Activated CD4-positive, alpha-beta T cell treated with anti-CD3 and anti-CD28 coated beads, Interleukin-2, amount 10 ng/mL, durations not matched to agents 7 days and 5 days (primary cell): ENCODE results near the gene SYN1. TPM values are rescaled to one million over a fixed set of nuclear protein-coding genes. Genes with fewer than 3 reads are reported as not detected.

Experiments
- CTCF ChIA-PET: fragments of 350-600 bp; sonication (Branson Sonifier 250); formaldehyde crosslinking; loops from one replicate; lab custom pipeline; 2021; ENCODE audit warnings: antibody characterized with exemption; lab: Charles Lee
- POLR2A ChIA-PET: fragments of 350-600 bp; sonication (Branson Sonifier 250); formaldehyde crosslinking; loops from one replicate; lab custom pipeline; 2021; ENCODE audit warnings: antibody characterized with exemption; lab: Charles Lee
- DNase-seq: peaks from one replicate; pipeline ENCODE4 v3.0.0-alpha.2; 2020
- H3K27ac Mint-ChIP-seq: one replicate; pipeline ENCODE4 v1.8.0; 2021; ENCODE audit warnings: mild to moderate bottlenecking, moderate library complexity, mixed read lengths
- H3K27me3 Mint-ChIP-seq: one replicate; pipeline ENCODE4 v1.8.0; 2021; ENCODE audit warnings: mixed read lengths
- H3K36me3 Mint-ChIP-seq: one replicate; pipeline ENCODE4 v1.8.0; 2021; ENCODE audit warnings: low read depth, mixed read lengths
- H3K4me1 Mint-ChIP-seq: one replicate; pipeline ENCODE4 v1.8.0; 2021; ENCODE audit warnings: mixed read lengths
- H3K4me3 Mint-ChIP-seq: one replicate; pipeline ENCODE4 v1.8.0; 2021; ENCODE audit warnings: mild to moderate bottlenecking, moderate library complexity, mixed read lengths
- H3K9me3 Mint-ChIP-seq: one replicate; pipeline ENCODE4 v1.8.0; 2021; ENCODE audit warnings: mixed read lengths
- total RNA-seq, 2 experiments: library from RNA; stranded (reverse); gene quantifications; one replicate each; pipeline ENCODE4 v1.2.3, GENCODE V29; 2021

SYN1 gene
- total RNA-seq, 2 experiments from 2014 or later = 0.35 TPM

DNA sequence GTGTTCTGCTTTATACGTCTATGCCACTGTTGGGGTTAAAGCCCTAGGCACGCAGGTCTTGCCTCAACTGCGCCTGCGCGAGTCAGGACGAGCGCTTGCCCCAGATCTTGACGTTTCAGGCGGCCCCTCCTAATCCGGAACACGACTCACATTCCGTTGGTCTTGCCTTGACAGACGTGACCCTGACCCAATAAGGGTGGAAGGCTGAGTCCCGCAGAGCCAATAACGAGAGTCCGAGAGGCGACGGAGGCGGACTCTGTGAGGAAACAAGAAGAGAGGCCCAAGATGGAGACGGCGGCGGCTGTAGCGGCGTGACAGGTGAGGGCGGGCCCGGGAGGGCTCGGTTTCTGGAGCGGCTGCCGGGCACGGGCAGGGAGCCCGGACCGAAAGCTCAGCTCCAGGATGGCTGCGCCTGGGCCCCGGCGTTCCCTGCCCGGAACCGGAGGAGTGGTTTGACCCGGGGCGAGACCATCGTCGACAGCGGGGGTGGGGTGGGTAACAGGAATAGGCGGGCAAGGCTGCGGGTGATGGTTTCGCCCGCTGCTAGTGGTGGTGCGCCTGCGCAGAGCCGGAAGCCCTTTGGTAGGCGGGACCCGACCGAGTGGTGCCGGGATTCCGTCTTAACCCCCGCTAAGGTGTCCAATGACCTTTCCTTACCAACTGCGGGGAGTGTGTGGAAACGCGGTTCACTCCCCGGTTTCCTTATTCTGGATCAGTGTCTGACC, 58.6 kb downstream of the SYN1 start, which contains the start of gene ARAF:
ARAF (plus strand) TSS at position 272 of the 725 bp plus-strand sequence. CDS start 1,763 bp downstream, outside the sequence.
- CTCF ChIA-PET = no interaction called here

DNA sequence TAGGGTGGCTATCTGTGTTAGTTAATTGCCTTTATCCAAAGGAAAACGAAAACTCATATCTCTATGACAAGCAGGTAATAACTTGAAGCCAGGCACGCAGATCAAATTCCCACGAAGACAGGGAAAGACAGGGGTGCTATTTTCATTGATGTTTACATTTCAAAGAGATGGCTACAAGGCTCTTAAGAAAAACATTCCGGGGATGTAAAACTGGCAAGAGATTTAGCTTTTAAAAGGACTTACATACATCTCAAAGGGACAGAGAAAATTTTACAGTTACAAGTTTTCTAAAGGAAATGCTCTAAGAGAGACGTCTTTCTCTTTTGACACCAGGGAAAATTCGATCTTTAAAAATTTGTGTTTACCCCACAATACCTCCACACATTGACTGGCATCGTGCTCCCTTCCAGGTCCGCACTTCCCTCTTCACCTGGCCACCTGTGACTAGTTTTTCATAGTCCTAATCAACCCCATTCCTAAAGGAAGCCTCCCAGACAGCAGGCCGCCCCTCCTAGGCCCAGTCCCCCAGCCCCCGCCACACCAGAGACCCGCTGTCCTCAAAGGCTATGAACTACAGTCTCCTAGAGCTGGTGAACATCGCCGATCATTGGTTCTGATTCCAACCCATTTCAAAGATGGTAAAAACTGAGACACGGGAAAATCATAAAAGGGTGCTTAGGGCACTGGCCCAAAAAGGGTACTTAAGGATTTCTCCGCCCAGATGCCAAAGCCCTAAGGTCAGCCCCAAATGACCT, 59.3 kb downstream of the SYN1 start:
- ChIA-PET CTCF (interaction anchor here (0.6 kb wide), 1 partner anchor 13 kb away, joined by 3 read pairs; no protein-coding TSS in a partner anchor), POLR2A (no interaction called here)
- no peak for DNase-seq
- Mint-ChIP-seq H3K27ac (peak overlapping the region; percentile 99), H3K4me3 (peak overlapping the region; percentile 87), H3K27me3 (no peaks in the 10 kb centered on the region), H3K4me1 (peaks cover 39% of the 10 kb centered on the region), H3K36me3 (peaks cover 10% of the 10 kb centered on the region), H3K9me3 (no peaks in the 10 kb centered on the region)

More for the DNA sequence above, 58.6 kb downstream of the SYN1 start, which contains the start of gene ARAF:
- peak; percentile 98 for DNase-seq
- Mint-ChIP-seq H3K27me3 (no peaks in the 10 kb centered on the region), H3K27ac (peak within 1 kb of the TSS; percentile 99), H3K9me3 (no peaks in the 10 kb centered on the region), H3K4me3 (peak within 1 kb of the TSS; percentile 87), H3K36me3 (peaks cover 11% of the 10 kb centered on the region), H3K4me1 (peaks cover 36% of the 10 kb centered on the region)
- POLR2A ChIA-PET = no interaction called here

DNA sequence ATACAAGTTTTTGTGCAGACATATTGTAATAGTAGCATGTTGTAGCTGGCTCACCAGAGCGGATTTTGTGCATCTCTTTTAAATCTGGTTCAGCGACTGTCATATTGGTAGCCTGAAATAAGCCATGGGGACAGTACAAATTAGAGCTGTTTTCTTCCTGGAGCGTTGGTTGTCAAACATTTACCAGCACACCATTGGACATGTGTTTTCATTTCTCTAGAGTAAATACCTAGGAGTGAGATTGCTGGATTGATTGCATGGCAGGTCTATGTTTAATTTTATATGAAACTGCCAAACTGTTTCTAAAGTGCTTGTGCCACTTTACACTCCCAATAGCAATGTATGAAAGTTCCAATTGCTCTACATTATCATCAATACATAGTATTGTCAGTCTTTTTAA, 61.2 kb downstream of the SYN1 start:
- Mint-ChIP-seq H3K9me3 (no peaks in the 10 kb centered on the region), H3K36me3 (peaks cover 2% of the 10 kb centered on the region), H3K4me1 (peaks cover 28% of the 10 kb centered on the region), H3K27ac (no peak overlapping the region), H3K4me3 (no peak overlapping the region), H3K27me3 (no peaks in the 10 kb centered on the region)
- CTCF ChIA-PET = no interaction called here
- DNase-seq = no peak
- POLR2A ChIA-PET = no interaction called here

DNA sequence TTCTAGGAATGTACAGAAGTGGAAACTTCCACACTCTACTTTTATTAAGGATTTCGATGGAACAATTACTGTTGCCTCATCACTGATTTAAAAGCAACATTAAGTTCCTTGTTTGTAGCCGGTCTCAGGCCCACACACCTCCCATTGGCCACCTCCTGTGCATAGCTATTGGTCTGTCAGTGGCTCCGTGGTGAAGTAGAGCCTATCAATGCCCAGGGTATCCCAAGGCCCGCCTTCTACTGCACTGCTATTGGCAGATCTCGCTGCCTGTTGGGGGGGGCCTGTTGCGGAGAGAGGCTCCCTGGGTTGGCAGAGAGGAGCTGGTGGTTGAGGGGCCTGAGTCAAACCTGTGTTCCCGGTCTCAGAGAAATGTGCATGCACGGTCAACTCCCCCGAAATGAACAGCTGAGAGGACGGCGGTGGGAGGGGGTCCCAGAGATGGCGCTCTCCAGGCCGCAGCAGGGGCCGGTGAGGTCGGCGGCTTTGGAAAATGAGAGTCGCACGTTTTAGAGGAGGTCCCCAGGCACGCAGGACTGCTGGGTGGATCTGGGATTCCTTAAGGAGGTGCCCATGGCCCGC, 63.5 kb downstream of the SYN1 start:
- no peaks in the 10 kb centered on the region for H3K27me3 Mint-ChIP-seq
- peaks cover 20% of the 10 kb centered on the region for H3K4me1 Mint-ChIP-seq
- H3K4me3 Mint-ChIP-seq = peak overlapping the region; percentile 86
- no peaks in the 10 kb centered on the region for H3K36me3 Mint-ChIP-seq
- H3K27ac Mint-ChIP-seq = peak overlapping the region; percentile 89
- ChIA-PET POLR2A (interaction anchor here (0.5 kb wide), 1 partner anchor 26 kb away, joined by 3 read pairs; no protein-coding TSS in a partner anchor), CTCF (interaction anchor here (0.9 kb wide), 1 partner anchor 33 kb away, joined by 3 read pairs; no protein-coding TSS in a partner anchor)
- H3K9me3 Mint-ChIP-seq = no peaks in the 10 kb centered on the region
- peak; percentile 88 for DNase-seq

- no peaks in the 10 kb centered on the region for H3K36me3 Mint-ChIP-seq
- H3K4me1 Mint-ChIP-seq = no peaks in the 10 kb centered on the region
- H3K27me3 Mint-ChIP-seq = no peaks in the 10 kb centered on the region
- DNase-seq = no peak
- H3K27ac Mint-ChIP-seq = no peak overlapping the region
- no peak overlapping the region for H3K4me3 Mint-ChIP-seq
- POLR2A ChIA-PET = no interaction called here
- H3K9me3 Mint-ChIP-seq = no peaks in the 10 kb centered on the region
- CTCF ChIA-PET = no interaction called here
These were observed 76.2 kb downstream of the SYN1 start for GRCh38 chrX:47543496-47543895.

GRCh38 chrX:47540754-47541538, 78.7 kb downstream of the SYN1 start:
- Mint-ChIP-seq H3K27ac (no peak overlapping the region), H3K36me3 (no peaks in the 10 kb centered on the region), H3K27me3 (no peaks in the 10 kb centered on the region), H3K9me3 (no peaks in the 10 kb centered on the region), H3K4me1 (no peaks in the 10 kb centered on the region), H3K4me3 (no peak overlapping the region)
- ChIA-PET CTCF (interaction anchor here (0.6 to 2.9 kb wide), 2 partner anchors 18 to 102 kb away, joined by 5 to 8 read pairs; no protein-coding TSS in a partner anchor), POLR2A (no interaction called here)
- no peak for DNase-seq

DNA sequence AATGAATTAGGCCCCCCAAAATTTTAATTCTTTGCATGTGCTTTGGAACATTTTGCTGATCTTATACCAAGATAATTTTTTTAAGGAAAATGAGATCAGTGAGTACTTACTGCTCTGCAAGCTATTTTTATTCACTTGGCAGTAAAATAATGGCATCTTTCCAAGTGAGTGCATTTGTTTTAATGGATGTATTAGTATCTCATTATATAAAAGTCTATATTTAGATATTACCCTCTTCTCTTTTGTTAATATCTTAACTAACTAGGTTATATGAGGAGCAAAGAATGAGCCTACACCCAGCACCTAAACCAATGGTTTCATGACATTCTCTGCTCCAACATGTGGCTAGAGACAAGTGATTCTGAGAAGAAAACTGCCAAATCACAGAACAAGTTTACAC, 79.8 kb downstream of the SYN1 start:
- H3K4me1 Mint-ChIP-seq = no peaks in the 10 kb centered on the region
- no peak overlapping the region for H3K4me3 Mint-ChIP-seq
- CTCF ChIA-PET = interaction anchor here (0.6 to 2.9 kb wide), 2 partner anchors 16 to 22 kb away, joined by 3 to 8 read pairs; no protein-coding TSS in a partner anchor
- POLR2A ChIA-PET = no interaction called here
- no peaks in the 10 kb centered on the region for H3K27me3 Mint-ChIP-seq
- no peak overlapping the region for H3K27ac Mint-ChIP-seq
- H3K9me3 Mint-ChIP-seq = no peaks in the 10 kb centered on the region
- DNase-seq = no peak
- H3K36me3 Mint-ChIP-seq = no peaks in the 10 kb centered on the region

- no peak for DNase-seq
- POLR2A ChIA-PET = no interaction called here
- no peak overlapping the region for H3K27ac Mint-ChIP-seq
- H3K27me3 Mint-ChIP-seq = no peaks in the 10 kb centered on the region
- no peaks in the 10 kb centered on the region for H3K4me1 Mint-ChIP-seq
- CTCF ChIA-PET = no interaction called here
- H3K4me3 Mint-ChIP-seq = no peak overlapping the region
- H3K9me3 Mint-ChIP-seq = no peaks in the 10 kb centered on the region
- no peaks in the 10 kb centered on the region for H3K36me3 Mint-ChIP-seq
These were observed 89.6 kb downstream of the SYN1 start for GRCh38 chrX:47530049-47530448.

DNA sequence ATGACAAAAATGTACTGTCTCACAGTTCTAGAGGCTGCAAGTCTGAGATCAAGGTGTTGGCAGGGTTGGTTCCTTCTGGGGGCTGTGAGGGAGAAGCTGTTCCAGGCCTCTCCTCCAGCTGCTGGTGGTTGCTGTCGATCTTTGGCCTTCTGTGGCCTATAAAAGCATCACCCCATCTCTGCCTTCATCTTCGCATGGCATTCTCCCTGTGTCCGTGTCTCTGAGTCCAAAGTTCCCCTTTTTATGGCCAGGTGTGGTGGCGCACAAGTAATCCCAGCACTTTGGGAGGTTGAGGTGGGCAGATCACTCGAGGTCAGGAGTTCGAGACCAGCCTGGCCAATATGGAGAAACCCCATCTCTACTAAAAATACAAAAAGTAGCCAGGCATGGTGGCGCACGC, 90.1 kb downstream of the SYN1 start:
- POLR2A ChIA-PET = no interaction called here
- H3K27ac Mint-ChIP-seq = no peak overlapping the region
- no peak for DNase-seq
- H3K9me3 Mint-ChIP-seq = no peaks in the 10 kb centered on the region
- no peaks in the 10 kb centered on the region for H3K36me3 Mint-ChIP-seq
- no peaks in the 10 kb centered on the region for H3K4me1 Mint-ChIP-seq
- CTCF ChIA-PET = no interaction called here
- H3K27me3 Mint-ChIP-seq = no peaks in the 10 kb centered on the region
- no peak overlapping the region for H3K4me3 Mint-ChIP-seq

- H3K4me3 Mint-ChIP-seq = peak overlapping the region; percentile 61
- no peaks in the 10 kb centered on the region for H3K27me3 Mint-ChIP-seq
- H3K9me3 Mint-ChIP-seq = no peaks in the 10 kb centered on the region
- CTCF ChIA-PET = interaction anchor here (0.7 to 2.2 kb wide), 11 partner anchors 9 to 333 kb away, joined by 3 to 8 read pairs (median 4); no protein-coding TSS in a partner anchor
- H3K27ac Mint-ChIP-seq = no peak overlapping the region
- no peaks in the 10 kb centered on the region for H3K36me3 Mint-ChIP-seq
- peaks cover 5% of the 10 kb centered on the region for H3K4me1 Mint-ChIP-seq
- POLR2A ChIA-PET = no interaction called here
- no peak for DNase-seq
These were observed 95.9 kb downstream of the SYN1 start for GRCh38 chrX:47523713-47524166.

- POLR2A ChIA-PET = no interaction called here
- H3K27me3 Mint-ChIP-seq = no peaks in the 10 kb centered on the region
- CTCF ChIA-PET = interaction anchor here (0.7 to 2.2 kb wide), 12 partner anchors 8 to 333 kb away, joined by 3 to 8 read pairs (median 4); no protein-coding TSS in a partner anchor
- H3K36me3 Mint-ChIP-seq = no peaks in the 10 kb centered on the region
- peak overlapping the region; percentile 13 for H3K27ac Mint-ChIP-seq
- no peaks in the 10 kb centered on the region for H3K9me3 Mint-ChIP-seq
- DNase-seq = peak; percentile 76
- H3K4me3 Mint-ChIP-seq = peak overlapping the region; percentile 61
- H3K4me1 Mint-ChIP-seq = peaks cover 7% of the 10 kb centered on the region
These were observed 96.4 kb downstream of the SYN1 start for GRCh38 chrX:47523297-47523696.
